ENCODE results near the gene ANTXR2.

- TF ChIP-seq, protein P1, sequence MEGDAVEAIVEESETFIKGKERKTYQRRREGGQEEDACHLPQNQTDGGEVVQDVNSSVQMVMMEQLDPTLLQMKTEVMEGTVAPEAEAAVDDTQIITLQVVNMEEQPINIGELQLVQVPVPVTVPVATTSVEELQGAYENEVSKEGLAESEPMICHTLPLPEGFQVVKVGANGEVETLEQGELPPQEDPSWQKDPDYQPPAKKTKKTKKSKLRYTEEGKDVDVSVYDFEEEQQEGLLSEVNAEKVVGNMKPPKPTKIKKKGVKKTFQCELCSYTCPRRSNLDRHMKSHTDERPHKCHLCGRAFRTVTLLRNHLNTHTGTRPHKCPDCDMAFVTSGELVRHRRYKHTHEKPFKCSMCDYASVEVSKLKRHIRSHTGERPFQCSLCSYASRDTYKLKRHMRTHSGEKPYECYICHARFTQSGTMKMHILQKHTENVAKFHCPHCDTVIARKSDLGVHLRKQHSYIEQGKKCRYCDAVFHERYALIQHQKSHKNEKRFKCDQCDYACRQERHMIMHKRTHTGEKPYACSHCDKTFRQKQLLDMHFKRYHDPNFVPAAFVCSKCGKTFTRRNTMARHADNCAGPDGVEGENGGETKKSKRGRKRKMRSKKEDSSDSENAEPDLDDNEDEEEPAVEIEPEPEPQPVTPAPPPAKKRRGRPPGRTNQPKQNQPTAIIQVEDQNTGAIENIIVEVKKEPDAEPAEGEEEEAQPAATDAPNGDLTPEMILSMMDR (IDR thresholded peaks at IDR 0.05): no peak
- TF ChIP-seq POLR2A (IDR thresholded peaks at IDR 0.05): no peak
Observed at GRCh38 chr4:79906303-79906702, 166.7 kb downstream of the ANTXR2 start.

Data from heart left ventricle (tissue), 13 donors.